Measurements from ENCODE around the gene SCNN1A. TPM values are rescaled to one million over a fixed set of nuclear protein-coding genes. Genes with fewer than 3 reads are reported as not detected.

SCNN1A gene
- total and polyA plus RNA-seq, 2 of the 13 experiments (the other 11 are each of a cell fraction or from before 2014, with no cell fraction given) = 1.5 to 14.6 TPM

DNA sequence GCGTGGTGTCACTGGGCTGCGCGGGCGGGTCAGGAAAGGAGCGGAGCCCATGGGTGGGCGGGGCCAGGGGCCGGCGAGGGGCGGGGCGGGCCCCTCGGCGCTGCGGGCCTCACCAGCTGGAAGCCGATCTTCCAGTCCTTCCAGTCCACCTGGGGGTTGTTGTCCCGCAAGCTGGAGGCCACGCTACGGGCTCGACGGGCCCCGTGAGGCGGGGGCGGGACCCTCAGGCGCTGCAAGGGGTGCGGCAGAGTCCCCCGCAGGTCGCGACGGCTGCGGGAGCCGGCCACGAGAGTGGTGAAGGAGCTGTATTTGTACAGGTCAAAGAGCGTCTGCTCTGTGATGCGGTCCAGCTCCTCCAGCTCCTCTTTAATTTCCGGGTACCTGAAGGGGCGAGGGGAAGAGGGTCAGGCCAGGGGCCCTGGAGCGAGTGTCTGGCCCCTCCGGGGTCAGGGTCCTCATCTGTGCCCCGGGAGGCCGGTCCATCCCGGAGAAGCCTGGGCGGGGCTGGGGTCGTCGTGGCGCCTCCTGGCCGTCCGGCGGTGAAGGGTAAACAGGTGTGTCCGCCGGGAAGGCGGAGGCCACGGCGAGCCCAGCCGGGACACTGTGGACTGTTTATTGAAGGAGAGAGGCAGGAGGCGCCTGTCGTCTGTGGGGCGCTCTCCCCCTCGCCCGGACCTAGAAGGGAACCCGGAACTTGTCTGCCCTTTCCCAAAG lies 11.9 kb downstream of the SCNN1A start (continued):
- no peak for TF ChIP-seq HOXA7 (CRISPR knock-in tag; IDR thresholded peaks at IDR 0.05)
- TF ChIP-seq ZNF615 (CRISPR knock-in tag; IDR thresholded peaks at IDR 0.05; ENCODE audit: borderline replicate concordance) = no peak
- TF ChIP-seq, protein P1, sequence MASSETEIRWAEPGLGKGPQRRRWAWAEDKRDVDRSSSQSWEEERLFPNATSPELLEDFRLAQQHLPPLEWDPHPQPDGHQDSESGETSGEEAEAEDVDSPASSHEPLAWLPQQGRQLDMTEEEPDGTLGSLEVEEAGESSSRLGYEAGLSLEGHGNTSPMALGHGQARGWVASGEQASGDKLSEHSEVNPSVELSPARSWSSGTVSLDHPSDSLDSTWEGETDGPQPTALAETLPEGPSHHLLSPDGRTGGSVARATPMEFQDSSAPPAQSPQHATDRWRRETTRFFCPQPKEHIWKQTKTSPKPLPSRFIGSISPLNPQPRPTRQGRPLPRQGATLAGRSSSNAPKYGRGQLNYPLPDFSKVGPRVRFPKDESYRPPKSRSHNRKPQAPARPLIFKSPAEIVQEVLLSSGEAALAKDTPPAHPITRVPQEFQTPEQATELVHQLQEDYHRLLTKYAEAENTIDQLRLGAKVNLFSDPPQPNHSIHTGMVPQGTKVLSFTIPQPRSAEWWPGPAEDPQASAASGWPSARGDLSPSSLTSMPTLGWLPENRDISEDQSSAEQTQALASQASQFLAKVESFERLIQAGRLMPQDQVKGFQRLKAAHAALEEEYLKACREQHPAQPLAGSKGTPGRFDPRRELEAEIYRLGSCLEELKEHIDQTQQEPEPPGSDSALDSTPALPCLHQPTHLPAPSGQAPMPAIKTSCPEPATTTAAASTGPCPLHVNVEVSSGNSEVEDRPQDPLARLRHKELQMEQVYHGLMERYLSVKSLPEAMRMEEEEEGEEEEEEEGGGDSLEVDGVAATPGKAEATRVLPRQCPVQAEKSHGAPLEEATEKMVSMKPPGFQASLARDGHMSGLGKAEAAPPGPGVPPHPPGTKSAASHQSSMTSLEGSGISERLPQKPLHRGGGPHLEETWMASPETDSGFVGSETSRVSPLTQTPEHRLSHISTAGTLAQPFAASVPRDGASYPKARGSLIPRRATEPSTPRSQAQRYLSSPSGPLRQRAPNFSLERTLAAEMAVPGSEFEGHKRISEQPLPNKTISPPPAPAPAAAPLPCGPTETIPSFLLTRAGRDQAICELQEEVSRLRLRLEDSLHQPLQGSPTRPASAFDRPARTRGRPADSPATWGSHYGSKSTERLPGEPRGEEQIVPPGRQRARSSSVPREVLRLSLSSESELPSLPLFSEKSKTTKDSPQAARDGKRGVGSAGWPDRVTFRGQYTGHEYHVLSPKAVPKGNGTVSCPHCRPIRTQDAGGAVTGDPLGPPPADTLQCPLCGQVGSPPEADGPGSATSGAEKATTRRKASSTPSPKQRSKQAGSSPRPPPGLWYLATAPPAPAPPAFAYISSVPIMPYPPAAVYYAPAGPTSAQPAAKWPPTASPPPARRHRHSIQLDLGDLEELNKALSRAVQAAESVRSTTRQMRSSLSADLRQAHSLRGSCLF (CRISPR knock-in tag; IDR thresholded peaks at IDR 0.05; ENCODE audit: borderline replicate concordance) = no peak
- TF ChIP-seq, protein P2, sequence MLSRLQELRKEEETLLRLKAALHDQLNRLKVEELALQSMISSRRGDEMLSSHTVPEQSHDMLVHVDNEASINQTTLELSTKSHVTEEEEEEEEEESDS (CRISPR knock-in tag; IDR thresholded peaks at IDR 0.05; ENCODE audit: borderline replicate concordance) = no peak
- TF ChIP-seq ZHX2 (IDR thresholded peaks at IDR 0.05; ENCODE audit: low read depth) = 0 out of 2 replicates have a peak, but pooled peaks have one; percentile 55
- TF ChIP-seq ZHX2 (CRISPR knock-in tag; IDR thresholded peaks at IDR 0.05; ENCODE audit: borderline replicate concordance) = no peak
- TF ChIP-seq DMAP1 (CRISPR knock-in tag; IDR thresholded peaks at IDR 0.05) = peak; percentile 83
- peak; percentile 63; the same call in 1 of the 2 replicates for TF ChIP-seq ZNF761 (CRISPR knock-in tag; conservative IDR thresholded peaks at IDR 0.05)
- TF ChIP-seq AHR (CRISPR knock-in tag; IDR thresholded peaks at IDR 0.05) = no peak; the same call in 1 of the 2 replicates
- no peak for TF ChIP-seq CEBPG (CRISPR knock-in tag; IDR thresholded peaks at IDR 0.05)
- peak in 1 of 2 experiments; percentile 93; a peak in 2 of 4 replicates for TF ChIP-seq KLF16 (CRISPR knock-in tag; IDR thresholded peaks at IDR 0.05)
- no peak for TF ChIP-seq NFYC (CRISPR knock-in tag; IDR thresholded peaks at IDR 0.05)
- TF ChIP-seq, protein P3, sequence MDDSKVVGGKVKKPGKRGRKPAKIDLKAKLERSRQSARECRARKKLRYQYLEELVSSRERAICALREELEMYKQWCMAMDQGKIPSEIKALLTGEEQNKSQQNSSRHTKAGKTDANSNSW (CRISPR knock-in tag; IDR thresholded peaks at IDR 0.05; ENCODE audit: borderline replicate concordance) = no peak
- TF ChIP-seq MZF1 (CRISPR knock-in tag; IDR thresholded peaks at IDR 0.05; ENCODE audit: borderline replicate concordance) = no peak
- TF ChIP-seq, protein P4, sequence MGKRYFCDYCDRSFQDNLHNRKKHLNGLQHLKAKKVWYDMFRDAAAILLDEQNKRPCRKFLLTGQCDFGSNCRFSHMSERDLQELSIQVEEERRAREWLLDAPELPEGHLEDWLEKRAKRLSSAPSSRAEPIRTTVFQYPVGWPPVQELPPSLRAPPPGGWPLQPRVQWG (CRISPR knock-in tag; IDR thresholded peaks at IDR 0.05; ENCODE audit: borderline replicate concordance, low read depth) = no peak
- TF ChIP-seq DPF2 (CRISPR knock-in tag; IDR thresholded peaks at IDR 0.05; ENCODE audit: borderline replicate concordance, low read depth) = peak; percentile 66
- TF ChIP-seq ZC3H4 (CRISPR knock-in tag; IDR thresholded peaks at IDR 0.05; ENCODE audit: borderline replicate concordance) = peak; percentile 26; the same call in 1 of the 2 replicates
- TF ChIP-seq CENPT (CRISPR knock-in tag; IDR thresholded peaks at IDR 0.05; ENCODE audit: low read depth) = no peak

All from HepG2 (cell line).